ENCODE results near the gene P2RY12.

P2RY12 gene

DNA sequence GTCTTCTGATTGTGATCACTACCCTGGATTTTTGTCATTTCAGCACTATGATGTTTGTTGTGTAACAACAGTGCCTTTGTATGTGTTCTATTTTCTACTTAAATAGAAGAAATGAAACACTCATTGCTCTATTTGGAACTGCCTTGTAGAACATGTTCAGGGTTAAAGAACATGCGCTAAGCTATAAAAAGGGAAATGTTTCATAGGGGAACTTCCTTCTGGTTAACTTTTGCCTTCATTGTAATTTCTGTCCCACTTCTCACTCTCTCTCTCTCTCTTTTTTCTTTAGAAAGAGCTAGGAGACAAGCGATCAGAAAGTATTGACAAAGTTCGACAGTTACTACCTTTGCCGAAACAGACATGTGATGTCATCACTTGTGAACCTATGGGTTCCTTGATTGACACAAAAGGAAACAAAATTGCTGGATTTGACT, at the start of gene P2RY12:
P2RY12 (minus strand) TSS at position 13 of the 434 bp plus-strand sequence. CDS start 45,908 bp downstream, outside the sequence.
- Mint-ChIP-seq H3K27ac (ENCODE audit: low read depth) (no peak within 1 kb of the TSS), H3K4me3 (no peak within 1 kb of the TSS), H3K4me1 (peaks cover 5% of the 10 kb centered on the region), H3K9me3 (no peaks in the 10 kb centered on the region), H3K36me3 (ENCODE audit: insufficient read depth) (no peaks in the 10 kb centered on the region), H3K27me3 (peaks cover 11% of the 10 kb centered on the region)
- DNase-seq (ENCODE audit: low spot score in 2 of 2) (no peak), ATAC-seq (replicated peaks; ENCODE audit: extremely low read depth, poor library complexity, severe bottlenecking) (no peak)

DNA sequence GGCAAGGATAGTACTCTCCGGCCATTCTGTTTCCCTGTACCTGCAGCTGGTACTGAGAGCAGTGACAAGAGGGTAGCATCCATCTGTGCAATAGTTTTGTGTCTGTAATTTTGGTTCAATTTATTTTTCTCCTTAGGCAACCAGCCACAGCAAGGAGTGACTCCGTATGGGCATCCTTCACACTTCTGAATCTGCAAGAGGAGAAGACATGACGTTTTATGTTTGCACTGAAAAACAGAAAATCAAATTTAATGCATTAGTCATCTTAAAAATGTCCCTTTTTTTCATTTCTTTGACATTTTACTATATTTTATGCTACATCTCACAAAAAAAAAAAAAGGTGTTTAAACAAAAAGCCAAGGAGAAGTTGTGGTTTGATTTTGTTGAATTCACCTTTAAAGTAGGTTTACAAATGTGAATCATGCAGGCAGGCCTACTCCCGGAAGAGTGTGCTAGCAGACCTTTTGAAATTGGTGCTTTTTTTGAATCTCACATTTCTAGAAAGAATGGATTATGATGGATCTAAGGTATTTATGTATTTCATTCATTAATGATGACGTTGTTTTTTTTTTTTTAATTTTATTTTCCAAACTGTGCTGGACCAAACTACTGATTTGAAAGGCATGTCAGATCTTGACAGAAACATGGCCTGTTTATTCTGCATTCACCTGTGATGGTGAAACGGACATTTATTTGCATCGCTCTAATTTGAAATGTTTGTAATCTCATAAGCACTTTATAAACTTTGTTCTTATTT, 48.2 kb upstream of the P2RY12 start:
- H3K27me3 Mint-ChIP-seq: peaks cover 26% of the 10 kb centered on the region
- no peaks in the 10 kb centered on the region for H3K36me3 Mint-ChIP-seq (ENCODE audit: insufficient read depth)
- no peak overlapping the region for H3K27ac Mint-ChIP-seq (ENCODE audit: low read depth)
- no peaks in the 10 kb centered on the region for H3K4me1 Mint-ChIP-seq
- H3K4me3 Mint-ChIP-seq: no peak overlapping the region
- H3K9me3 Mint-ChIP-seq: no peaks in the 10 kb centered on the region
- DNase-seq (ENCODE audit: low spot score in 2 of 2) (no peak), ATAC-seq (replicated peaks; ENCODE audit: extremely low read depth, poor library complexity, severe bottlenecking) (no peak)

DNA sequence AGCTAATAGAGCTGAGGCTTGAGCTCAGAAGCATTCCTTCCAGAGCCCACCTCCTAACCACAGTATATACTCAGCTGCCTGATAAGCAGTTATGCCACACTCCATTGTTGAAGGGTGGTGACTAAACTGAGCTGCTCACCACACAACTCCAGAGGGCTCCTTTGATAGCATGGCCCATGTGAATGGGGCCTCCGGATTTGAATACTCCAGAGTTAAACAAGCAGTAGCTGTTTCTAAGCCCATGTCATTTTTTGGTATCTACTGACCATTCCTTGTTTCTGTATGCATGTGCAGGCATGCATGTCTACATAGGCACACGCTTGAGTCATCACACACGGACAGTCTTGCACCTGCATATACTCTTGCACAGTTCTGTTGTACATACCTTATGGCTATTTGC, 47.4 kb upstream of the P2RY12 start:
- no peak overlapping the region for H3K27ac Mint-ChIP-seq (ENCODE audit: low read depth)
- DNase-seq (ENCODE audit: low spot score in 2 of 2) (no peak), ATAC-seq (replicated peaks; ENCODE audit: extremely low read depth, poor library complexity, severe bottlenecking) (no peak)
- H3K4me3 Mint-ChIP-seq: no peak overlapping the region
- H3K36me3 Mint-ChIP-seq (ENCODE audit: insufficient read depth): no peaks in the 10 kb centered on the region
- no peaks in the 10 kb centered on the region for H3K9me3 Mint-ChIP-seq
- peaks cover 19% of the 10 kb centered on the region for H3K27me3 Mint-ChIP-seq
- H3K4me1 Mint-ChIP-seq: no peaks in the 10 kb centered on the region

DNA sequence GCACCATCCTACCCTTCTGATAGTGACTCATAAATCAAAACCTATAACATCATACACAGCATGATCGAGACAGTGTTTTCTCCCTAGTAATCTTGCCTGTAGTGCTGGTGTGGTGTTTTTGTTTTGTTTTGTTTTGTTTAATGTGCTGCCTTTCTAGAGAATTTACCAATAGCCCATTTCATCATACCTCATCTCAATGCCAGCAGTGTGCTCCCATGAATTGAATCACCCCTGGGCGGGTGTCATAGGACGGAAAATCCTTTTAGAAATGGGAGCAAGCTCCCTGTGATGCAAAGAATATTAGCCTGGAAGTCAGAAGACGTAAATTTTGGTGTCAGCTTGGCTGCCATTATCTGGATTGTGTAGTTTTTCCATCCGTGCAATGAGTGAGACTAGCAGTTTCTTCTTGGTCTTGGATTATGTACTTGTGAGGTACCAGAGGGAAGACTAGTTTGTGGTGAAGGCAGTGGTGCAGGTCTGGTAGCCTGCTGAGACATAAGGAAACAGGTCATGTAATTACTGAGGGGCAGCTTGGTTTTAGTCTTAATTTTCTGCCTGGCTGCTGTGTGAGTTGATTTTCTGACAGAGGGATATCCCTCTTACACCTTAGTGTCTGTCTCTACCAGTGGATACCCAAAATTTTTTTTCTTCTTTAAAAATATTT, 46.4 kb upstream of the P2RY12 start:
- no peak for DNase-seq (ENCODE audit: low spot score in 2 of 2)
- H3K27ac Mint-ChIP-seq (ENCODE audit: low read depth): no peak overlapping the region
- no peaks in the 10 kb centered on the region for H3K9me3 Mint-ChIP-seq
- peaks cover 21% of the 10 kb centered on the region for H3K27me3 Mint-ChIP-seq
- no peak overlapping the region for H3K4me3 Mint-ChIP-seq
- H3K4me1 Mint-ChIP-seq: no peaks in the 10 kb centered on the region
- ATAC-seq (replicated peaks; ENCODE audit: extremely low read depth, poor library complexity, severe bottlenecking): no peak
- no peaks in the 10 kb centered on the region for H3K36me3 Mint-ChIP-seq (ENCODE audit: insufficient read depth)

GRCh38 chr3:151428386-151428785, 43.8 kb upstream of the P2RY12 start:
- no peaks in the 10 kb centered on the region for H3K36me3 Mint-ChIP-seq (ENCODE audit: insufficient read depth)
- no peak for ATAC-seq (replicated peaks; ENCODE audit: extremely low read depth, poor library complexity, severe bottlenecking)
- H3K4me3 Mint-ChIP-seq: no peak overlapping the region
- H3K27ac Mint-ChIP-seq (ENCODE audit: low read depth): no peak overlapping the region
- peaks cover 28% of the 10 kb centered on the region for H3K27me3 Mint-ChIP-seq
- H3K4me1 Mint-ChIP-seq: no peaks in the 10 kb centered on the region
- H3K9me3 Mint-ChIP-seq: no peaks in the 10 kb centered on the region
- DNase-seq (ENCODE audit: low spot score in 2 of 2): no peak

GRCh38 chr3:151426341-151426657, 41.7 kb upstream of the P2RY12 start:
- Mint-ChIP-seq H3K4me3 (no peak overlapping the region), H3K9me3 (no peaks in the 10 kb centered on the region), H3K36me3 (ENCODE audit: insufficient read depth) (no peaks in the 10 kb centered on the region), H3K27ac (ENCODE audit: low read depth) (no peak overlapping the region), H3K4me1 (no peaks in the 10 kb centered on the region), H3K27me3 (peaks cover 25% of the 10 kb centered on the region)
- DNase-seq (ENCODE audit: low spot score in 2 of 2) (no peak), ATAC-seq (replicated peaks; ENCODE audit: extremely low read depth, poor library complexity, severe bottlenecking) (no peak)

DNA sequence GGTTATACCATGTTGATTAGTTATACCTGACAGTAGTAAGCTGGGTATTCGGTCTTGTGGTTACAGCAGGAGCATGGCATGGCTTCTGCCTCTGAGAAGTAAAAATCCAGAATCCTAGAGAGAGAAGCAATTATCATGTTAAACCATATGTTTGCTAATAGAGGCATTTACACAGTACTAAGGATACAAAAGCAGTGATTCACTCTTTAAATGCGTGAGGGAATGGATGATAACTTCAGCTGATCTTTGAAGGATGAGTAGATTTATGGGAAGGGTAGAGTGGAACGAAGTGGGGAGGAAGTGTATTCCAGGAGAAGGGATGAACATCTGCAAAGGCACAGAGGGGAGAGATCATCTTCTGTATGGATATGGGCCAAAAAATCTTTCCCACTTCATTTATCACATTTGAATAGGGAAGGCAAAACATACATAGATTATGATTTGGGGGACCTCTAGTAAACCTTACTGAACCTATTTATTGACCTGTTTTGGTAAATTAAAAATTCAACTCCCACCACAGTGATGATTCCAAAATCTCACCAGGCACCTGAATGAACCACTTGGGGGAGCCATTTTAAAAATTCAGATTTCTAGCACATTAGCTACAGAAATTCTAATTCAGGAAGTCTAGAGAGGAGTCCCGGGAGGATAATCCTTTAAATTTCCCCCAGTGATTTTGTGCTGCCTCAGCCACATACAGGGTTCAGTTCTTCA, 41.2 kb upstream of the P2RY12 start:
- no peaks in the 10 kb centered on the region for H3K9me3 Mint-ChIP-seq
- H3K27ac Mint-ChIP-seq (ENCODE audit: low read depth): no peak overlapping the region
- ATAC-seq (replicated peaks; ENCODE audit: extremely low read depth, poor library complexity, severe bottlenecking) (no peak), DNase-seq (ENCODE audit: low spot score in 2 of 2) (no peak)
- peaks cover 20% of the 10 kb centered on the region for H3K27me3 Mint-ChIP-seq
- no peak overlapping the region for H3K4me3 Mint-ChIP-seq
- no peaks in the 10 kb centered on the region for H3K4me1 Mint-ChIP-seq
- no peaks in the 10 kb centered on the region for H3K36me3 Mint-ChIP-seq (ENCODE audit: insufficient read depth)

DNA sequence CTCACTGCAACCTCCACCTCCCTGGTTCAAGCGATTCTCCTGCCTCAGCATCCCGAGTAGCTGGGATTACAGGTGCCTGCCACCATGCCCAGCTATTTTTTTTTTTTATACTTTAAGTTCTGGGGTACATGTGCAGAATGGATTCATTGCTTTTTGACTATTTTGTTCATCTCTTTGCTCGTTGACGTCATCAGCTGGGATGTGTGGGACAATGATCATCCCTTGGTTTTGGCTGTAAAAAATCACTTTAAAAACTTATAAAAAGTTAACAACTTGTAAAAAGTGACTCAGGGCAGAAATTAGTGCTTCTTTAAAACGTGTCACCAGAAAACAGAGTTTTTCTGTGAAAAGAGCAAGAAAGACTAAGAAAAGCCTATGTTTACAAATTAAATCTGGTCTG, 38.5 kb upstream of the P2RY12 start:
- Mint-ChIP-seq H3K9me3 (no peaks in the 10 kb centered on the region), H3K27me3 (peaks cover 9% of the 10 kb centered on the region), H3K36me3 (ENCODE audit: insufficient read depth) (no peaks in the 10 kb centered on the region), H3K27ac (ENCODE audit: low read depth) (no peak overlapping the region), H3K4me1 (no peaks in the 10 kb centered on the region), H3K4me3 (no peak overlapping the region)
- DNase-seq (ENCODE audit: low spot score in 2 of 2): no peak
- no peak for ATAC-seq (replicated peaks; ENCODE audit: extremely low read depth, poor library complexity, severe bottlenecking)

DNA sequence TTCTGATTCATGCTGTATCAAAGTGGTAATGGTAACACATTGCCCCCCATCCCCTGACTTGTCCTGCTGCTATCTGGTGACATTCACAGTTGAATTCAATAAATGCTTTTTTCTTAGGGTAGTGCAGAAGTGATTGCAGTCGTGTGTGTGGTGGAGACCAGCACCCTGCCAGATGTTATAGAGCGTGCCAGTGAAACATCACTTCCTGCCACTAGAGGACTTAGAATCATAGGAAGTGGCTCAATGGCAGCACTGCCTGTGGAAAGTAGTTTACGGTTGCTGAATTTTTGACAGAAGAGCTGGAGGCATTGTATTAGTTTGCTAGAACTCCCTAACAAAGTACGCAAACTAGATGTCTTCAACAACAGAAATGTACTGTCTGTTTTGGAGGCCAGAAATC, 37.4 kb upstream of the P2RY12 start:
- ATAC-seq (replicated peaks; ENCODE audit: extremely low read depth, poor library complexity, severe bottlenecking): no peak
- no peak for DNase-seq (ENCODE audit: low spot score in 2 of 2)
- H3K4me1 Mint-ChIP-seq: no peaks in the 10 kb centered on the region
- H3K36me3 Mint-ChIP-seq (ENCODE audit: insufficient read depth): no peaks in the 10 kb centered on the region
- peaks cover 9% of the 10 kb centered on the region for H3K27me3 Mint-ChIP-seq
- no peak overlapping the region for H3K4me3 Mint-ChIP-seq
- H3K9me3 Mint-ChIP-seq: no peaks in the 10 kb centered on the region
- H3K27ac Mint-ChIP-seq (ENCODE audit: low read depth): no peak overlapping the region

- no peak overlapping the region for H3K27ac Mint-ChIP-seq (ENCODE audit: low read depth)
- no peaks in the 10 kb centered on the region for H3K4me1 Mint-ChIP-seq
- ATAC-seq (replicated peaks; ENCODE audit: extremely low read depth, poor library complexity, severe bottlenecking) (no peak), DNase-seq (ENCODE audit: low spot score in 2 of 2) (no peak)
- H3K27me3 Mint-ChIP-seq: no peaks in the 10 kb centered on the region
- no peaks in the 10 kb centered on the region for H3K9me3 Mint-ChIP-seq
- H3K4me3 Mint-ChIP-seq: no peak overlapping the region
- no peaks in the 10 kb centered on the region for H3K36me3 Mint-ChIP-seq (ENCODE audit: insufficient read depth)
Measured at GRCh38 chr3:151419806-151420205, 35.3 kb upstream of the P2RY12 start.

DNA sequence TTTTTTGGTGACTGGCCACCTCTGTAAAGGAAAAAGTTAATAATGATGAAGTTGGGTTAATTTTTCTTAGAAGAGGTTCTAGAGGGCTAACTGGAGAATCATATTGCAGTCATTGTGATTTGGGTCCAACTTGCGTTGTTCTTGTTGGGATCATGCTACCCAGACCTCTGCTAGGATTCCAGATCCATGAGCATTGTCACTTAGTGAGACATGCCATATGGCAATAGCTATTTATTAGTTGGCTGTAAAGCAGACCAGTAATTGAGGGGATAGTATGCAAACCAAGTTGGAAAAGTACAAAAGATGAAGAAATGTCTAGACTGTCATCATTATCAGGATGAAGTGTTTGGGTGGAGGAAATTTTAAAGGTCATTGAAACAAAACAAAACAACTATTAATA, 30.7 kb upstream of the P2RY12 start:
- Mint-ChIP-seq H3K27ac (ENCODE audit: low read depth) (no peak overlapping the region), H3K4me1 (no peaks in the 10 kb centered on the region), H3K27me3 (no peaks in the 10 kb centered on the region), H3K4me3 (no peak overlapping the region), H3K36me3 (ENCODE audit: insufficient read depth) (no peaks in the 10 kb centered on the region), H3K9me3 (no peaks in the 10 kb centered on the region)
- no peak for ATAC-seq (replicated peaks; ENCODE audit: extremely low read depth, poor library complexity, severe bottlenecking)
- no peak for DNase-seq (ENCODE audit: low spot score in 2 of 2)

DNA sequence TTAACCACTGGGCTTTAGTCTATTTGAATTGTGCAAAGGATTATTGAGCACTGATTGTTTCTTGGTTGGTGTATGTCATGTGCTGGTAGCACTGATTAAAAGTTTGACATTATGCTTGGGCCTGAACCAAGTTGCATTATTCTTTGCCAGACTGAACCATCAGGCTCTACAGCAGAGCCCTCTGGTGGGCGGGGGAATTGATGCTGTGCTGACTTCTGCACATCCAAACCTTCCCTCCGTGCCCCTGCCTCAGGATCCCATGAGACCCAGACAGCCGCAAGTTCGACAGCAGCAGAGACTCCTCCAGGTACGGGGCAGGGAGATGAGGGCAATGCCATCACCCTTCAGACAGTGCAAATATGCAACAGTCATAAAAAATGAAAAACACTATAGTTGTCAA, 28.4 kb upstream of the P2RY12 start:
- no peak overlapping the region for H3K27ac Mint-ChIP-seq (ENCODE audit: low read depth)
- DNase-seq (ENCODE audit: low spot score in 2 of 2) (no peak), ATAC-seq (replicated peaks; ENCODE audit: extremely low read depth, poor library complexity, severe bottlenecking) (no peak)
- H3K9me3 Mint-ChIP-seq: no peaks in the 10 kb centered on the region
- H3K4me1 Mint-ChIP-seq: no peaks in the 10 kb centered on the region
- H3K27me3 Mint-ChIP-seq: peaks cover 11% of the 10 kb centered on the region
- no peak overlapping the region for H3K4me3 Mint-ChIP-seq
- no peaks in the 10 kb centered on the region for H3K36me3 Mint-ChIP-seq (ENCODE audit: insufficient read depth)
